ENCODE results near the gene DSCAM.

GRCh38 chr21:40057331-40057730 lies 789.6 kb downstream of the DSCAM start:
- no peak for TF ChIP-seq CREB1 (IDR thresholded peaks at IDR 0.05; ENCODE audit: low read depth)
- no peak for TF ChIP-seq EGR1 (IDR thresholded peaks at IDR 0.05; ENCODE audit: borderline replicate concordance in 1 of 2, low read depth in 2 of 2, low read length in 2 of 2)
- TF ChIP-seq CTCF (IDR thresholded peaks at IDR 0.05 in 2 of 3, conservative IDR thresholded peaks at IDR 0.05 in 1 of 3; ENCODE audit: control insufficient read depth in 2 of 3, extremely low read depth in 1 of 3, insufficient read depth in 1 of 3, low read depth in 3 of 3, low read length in 3 of 3): no peak
- no peak for TF ChIP-seq EP300 (IDR thresholded peaks at IDR 0.05; ENCODE audit: borderline replicate concordance in 1 of 2, control insufficient read depth in 1 of 2, low read depth in 2 of 2, low read length in 2 of 2)
- no peak for TF ChIP-seq CBX5 (IDR thresholded peaks at IDR 0.05; ENCODE audit: low read depth)
- TF ChIP-seq POLR2A (IDR thresholded peaks at IDR 0.05; ENCODE audit: low read depth, low read length): no peak
- TF ChIP-seq PBX3 (IDR thresholded peaks at IDR 0.05; ENCODE audit: insufficient replicate concordance, low read depth, low read length): no peak
- no peak for TF ChIP-seq TCF12 (IDR thresholded peaks at IDR 0.05; ENCODE audit: low read depth, low read length)

Measured in GM12878 (cell line).